K562 (cell line): ENCODE results near the gene C18orf32. TPM values are rescaled to one million over a fixed set of nuclear protein-coding genes. Genes with fewer than 3 reads are reported as not detected.
A peak's percentile ranks its signal among the peaks of the same experiment; 100 is the strongest.

Experiments used
- ATF1 ChIP-seq, 2 experiments: fragments of 450-650 bp in 1 of 2; IDR thresholded peaks; 2 replicates each; pipeline ENCODE4 v1.6.1; 2016; ENCODE audit warnings: missing compliant biosample characterization in 1 of 2, missing genetic modification characterization in 1 of 2
- EP300 ChIP-seq: IDR thresholded peaks from 2 replicates; pipeline ENCODE4 v1.6.1; 2012; ENCODE audit warnings: low read length, improper control_type of control experiment
- EWSR1 ChIP-seq: fragments of 450-650 bp; IDR thresholded peaks from 2 replicates; pipeline ENCODE4 v1.6.1; 2018; ENCODE audit warnings: borderline replicate concordance, mild to moderate bottlenecking, low read depth, moderate library complexity; ENCODE audit not compliant: partially characterized antibody
- FOXJ3 ChIP-seq: sonication (generic); formaldehyde crosslinking; IDR thresholded peaks from 2 replicates; pipeline ENCODE4 v1.4.0; 2020; ENCODE audit warnings: mild to moderate bottlenecking, missing genetic modification reagents
- HES1 ChIP-seq: fragments of 450-650 bp; IDR thresholded peaks from 2 replicates; pipeline ENCODE4 v1.6.1; 2016; ENCODE audit warnings: low read depth, mild to moderate bottlenecking, moderate library complexity
- HNRNPK ChIP-seq: fragments of 200-400 bp; formaldehyde crosslinking; IDR thresholded peaks from one replicate; pipeline ENCODE4 v1.6.1; 2018; ENCODE audit warnings: mild to moderate bottlenecking, low read depth, low read length; ENCODE audit not compliant: poor library complexity, severe bottlenecking
- HOXB6 ChIP-seq: fragments of 250-450 bp; sonication (Bioruptor Pico); IDR thresholded peaks from 2 replicates; pipeline ENCODE4 v1.5.1; 2022; ENCODE audit warnings: mild to moderate bottlenecking, borderline replicate concordance
- KDM1A ChIP-seq, 2 experiments: fragments of 450-650 bp; IDR thresholded peaks; 2 replicates each; pipeline ENCODE4 v1.6.1; 2016; ENCODE audit warnings: mild to moderate bottlenecking in 2 of 2
- KDM2B ChIP-seq: fragments of 250-450 bp; sonication (Bioruptor Pico); IDR thresholded peaks from 2 replicates; pipeline ENCODE4 v1.8.0; 2021; ENCODE audit warnings: mild to moderate bottlenecking, moderate library complexity
- MAX ChIP-seq: sonication (generic); formaldehyde crosslinking; IDR thresholded peaks from 2 replicates; pipeline ENCODE4 v1.9.0; 2022; ENCODE audit warnings: mild to moderate bottlenecking, missing genetic modification reagents
- MTA2 ChIP-seq: fragments of 450-650 bp; IDR thresholded peaks from 2 replicates; pipeline ENCODE4 v1.6.1; 2016; ENCODE audit warnings: low read depth
- NCOR1 ChIP-seq: fragments of 450-650 bp; IDR thresholded peaks from 2 replicates; pipeline ENCODE4 v1.6.1; 2016; ENCODE audit warnings: mild to moderate bottlenecking, moderate library complexity
- NFYB ChIP-seq: IDR thresholded peaks from 2 replicates; pipeline ENCODE4 v1.6.1; 2011; ENCODE audit warnings: mild to moderate bottlenecking, moderate library complexity; ENCODE audit not compliant: insufficient read length; ENCODE audit errors: extremely low read depth
- NRF1 ChIP-seq, 2 experiments: fragments of 450-650 bp; IDR thresholded peaks in 1 of 2; conservative IDR thresholded peaks in 1 of 2; 2 replicates each; pipeline ENCODE4 v1.6.1; 2014; ENCODE audit warnings: mild to moderate bottlenecking in 2 of 2
- POLR2AphosphoS2 ChIP-seq: IDR thresholded peaks from 2 replicates; pipeline ENCODE4 v1.6.1; 2012; ENCODE audit warnings: low read length, improper control_type of control experiment
- POLR2G ChIP-seq: fragments of 200-400 bp; formaldehyde crosslinking; IDR thresholded peaks from 2 replicates; pipeline ENCODE4 v1.6.1; 2017; ENCODE audit warnings: low read depth, mild to moderate bottlenecking, antibody characterized with exemption, low read length, moderate library complexity
- PRPF4 ChIP-seq: fragments of 200-400 bp; formaldehyde crosslinking; IDR thresholded peaks from one replicate; pipeline ENCODE4 v1.6.1; 2017; ENCODE audit warnings: low read length, low read depth, mild to moderate bottlenecking; ENCODE audit not compliant: insufficient read depth, poor library complexity, severe bottlenecking
- SMAD4 ChIP-seq: fragments of 250-450 bp; sonication (Bioruptor Pico); conservative IDR thresholded peaks from 2 replicates; pipeline ENCODE4 v1.8.0; 2021; ENCODE audit warnings: inconsistent platforms, mild to moderate bottlenecking, moderate library complexity
- SMARCB1 ChIP-seq: IDR thresholded peaks from 2 replicates; pipeline ENCODE4 v1.6.1; 2011; ENCODE audit warnings: improper control_type of control experiment, low read depth; ENCODE audit not compliant: insufficient read length
- ZNF232 ChIP-seq: sonication (generic); formaldehyde crosslinking; IDR thresholded peaks from 2 replicates; pipeline ENCODE4 v1.8.0; 2022; ENCODE audit warnings: mild to moderate bottlenecking, missing genetic modification reagents
- ZNF518B ChIP-seq: fragments of 250-450 bp; sonication (Bioruptor Pico); IDR thresholded peaks from 2 replicates; pipeline ENCODE4 v1.5.0; 2021; ENCODE audit warnings: mild to moderate bottlenecking, moderate library complexity
- ZSCAN29 ChIP-seq: fragments of 450-650 bp; IDR thresholded peaks from 2 replicates; pipeline ENCODE4 v1.6.1; 2017
- polyA plus RNA-seq, 8 experiments: library from polyadenylated mRNA; depleted of rRNA in 4 of 8; stranded (reverse) in 5 of 8; unstranded in 3 of 8; fragments of >200 nt; fragmentation: Nextera tagmentation in 2 of 8; fragmentation: Illumina TruSeq in 1 of 8; extraction: Ambion mirVana in 2 of 8; extraction: Trizol in 1 of 8; gene quantifications; 2 replicates each; pipeline versions ENCODE4 v1.2.1 to v1.2.3, GENCODE V29; 2011 to 2014; ENCODE audit warnings: inconsistent platforms in 1 of 8, missing spikeins in 1 of 8
- total RNA-seq, 7 experiments: library from RNA; depleted of rRNA in 6 of 7; stranded (reverse); fragments of >200 nt in 6 of 7; fragmentation: Illumina TruSeq in 2 of 7; extraction: Trizol in 2 of 7; gene quantifications; 2 replicates each; pipeline versions ENCODE4 v1.2.1 to v1.2.3, GENCODE V29; 2011 to 2021; ENCODE audit warnings: low replicate concordance in 1 of 7
- TF ChIP-seq, protein P1 (sequence below): IDR thresholded peaks from 2 replicates; pipeline ENCODE4 v1.6.1; 2012; ENCODE audit warnings: low read depth, low read length, improper control_type of control experiment, borderline replicate concordance

Gene C18orf32
- total and polyA plus RNA-seq, 9 of the 15 experiments (the other 6 are each of a cell fraction or from before 2014, with no cell fraction given) = 8.5 to 35.0 (median 20.4) TPM

DNA sequence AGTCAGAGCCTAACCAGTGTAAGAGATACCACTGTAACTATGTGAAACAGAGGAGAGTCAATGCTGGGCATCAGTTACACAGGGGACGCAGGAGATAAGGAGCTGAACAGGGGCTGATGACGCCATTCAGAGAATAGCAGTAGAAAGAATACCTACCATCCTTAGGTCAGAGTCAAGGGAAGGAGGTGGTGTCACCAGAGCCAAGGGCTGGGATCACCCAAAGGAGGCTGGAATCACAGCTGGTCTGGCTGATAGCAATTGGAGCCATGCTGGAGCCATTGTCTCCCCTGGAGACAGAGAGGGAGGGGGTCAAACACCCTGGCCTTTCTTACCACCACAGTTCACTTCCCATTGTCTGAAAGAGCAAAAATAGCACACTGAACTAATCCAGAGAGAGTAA lies 37.3 kb upstream of the C18orf32 start (continued):
- TF ChIP-seq HES1 = no peak
- TF ChIP-seq POLR2AphosphoS2 = no peak
- no peak for TF ChIP-seq ZNF232 (CRISPR knock-in tag)
- TF ChIP-seq, protein P1, sequence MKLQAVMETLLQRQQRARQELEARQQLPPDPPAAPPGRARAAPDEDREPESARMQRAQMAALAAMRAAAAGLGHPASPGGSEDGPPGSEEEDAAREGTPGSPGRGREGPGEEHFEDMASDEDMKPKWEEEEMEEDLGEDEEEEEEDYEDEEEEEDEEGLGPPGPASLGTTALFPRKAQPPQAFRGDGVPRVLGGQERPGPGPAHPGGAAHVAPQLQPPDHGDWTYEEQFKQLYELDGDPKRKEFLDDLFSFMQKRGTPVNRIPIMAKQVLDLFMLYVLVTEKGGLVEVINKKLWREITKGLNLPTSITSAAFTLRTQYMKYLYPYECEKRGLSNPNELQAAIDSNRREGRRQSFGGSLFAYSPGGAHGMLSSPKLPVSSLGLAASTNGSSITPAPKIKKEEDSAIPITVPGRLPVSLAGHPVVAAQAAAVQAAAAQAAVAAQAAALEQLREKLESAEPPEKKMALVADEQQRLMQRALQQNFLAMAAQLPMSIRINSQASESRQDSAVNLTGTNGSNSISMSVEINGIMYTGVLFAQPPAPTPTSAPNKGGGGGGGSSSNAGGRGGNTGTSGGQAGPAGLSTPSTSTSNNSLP = no peak
- TF ChIP-seq NCOR1 = peak; percentile 63
- no peak for TF ChIP-seq MAX
- no peak for TF ChIP-seq NRF1 (conservative IDR thresholded peaks at IDR 0.05 in 1 of 2, IDR thresholded peaks at IDR 0.05 in 1 of 2)
- TF ChIP-seq EP300 = peak; percentile 35; the same call in 1 of the 2 replicates
- no peak for TF ChIP-seq KDM1A (IDR thresholded peaks at IDR 0.05)
- TF ChIP-seq ZNF518B (CRISPR knock-in tag) = no peak
- no peak for TF ChIP-seq HNRNPK
- TF ChIP-seq PRPF4 = no peak
- no peak for TF ChIP-seq FOXJ3 (CRISPR knock-in tag)
- TF ChIP-seq KDM2B (CRISPR knock-in tag) = no peak
- peak; percentile 46; the same call in 1 of the 2 replicates for TF ChIP-seq MTA2
- no peak for TF ChIP-seq ATF1 (CRISPR knock-in tag; IDR thresholded peaks at IDR 0.05)
- peak; percentile 43 for TF ChIP-seq ATF1 (tag; IDR thresholded peaks at IDR 0.05)
- TF ChIP-seq ZSCAN29 = no peak
- TF ChIP-seq HOXB6 (CRISPR knock-in tag) = no peak
- TF ChIP-seq EWSR1 = no peak
- no peak for TF ChIP-seq SMARCB1
- TF ChIP-seq NFYB = no peak
- TF ChIP-seq SMAD4 (CRISPR knock-in tag) = peak; percentile 52
- TF ChIP-seq POLR2G = no peak
